Pancreas (tissue), 10 donors: ENCODE measurements around the gene ZNRD2. TPM values are rescaled to one million over a fixed set of nuclear protein-coding genes. Genes with fewer than 3 reads are reported as not detected.
A peak's percentile ranks its signal among the peaks of the same experiment; 100 is the strongest.

Source experiments
- ATAC-seq, 4 donors: fragments of 200-7000 bp; cut with Tn5 transposase; one replicate each; pipeline versions ENCODE4 v1.8.0 to v1.9.1; 2020; ENCODE audit warnings: mild to moderate bottlenecking in 4 of 4, moderate library complexity in 4 of 4
- DNase-seq, 6 donors: peaks; one replicate each; pipeline ENCODE4 v3.0.0-alpha.2; 2020
- FAIRE-seq: peaks from 2 replicates; lab custom pipeline; 2012; peaks lifted over from hg19 to GRCh38; lab: Jason Lieb, UNC
- H3K27ac ChIP-seq, 4 donors: fragments of 200-600 bp; sonication (generic); 1 replicate in 3 of 4; 2 replicates in 1 of 4; pipeline versions ENCODE4 v1.5.0 to v1.8.0; 2020
- H3K27me3 ChIP-seq, 4 donors: fragments of 200-600 bp; one replicate each; pipeline ENCODE4 v1.8.0; 2021
- H3K36me3 ChIP-seq, 3 donors: fragments of 200-600 bp; sonication (generic) in 1 of 3; one replicate each; pipeline versions ENCODE4 v1.5.0 to v1.8.0; 2020 to 2021
- H3K4me1 ChIP-seq, 3 donors: fragments of 200-600 bp; one replicate each; pipeline ENCODE4 v1.8.0; 2021
- H3K4me3 ChIP-seq, 4 donors: fragments of 200-600 bp; sonication (generic) in 2 of 4; one replicate each; pipeline versions ENCODE4 v1.5.0 to v1.8.0; 2020 to 2021
- H3K9me3 ChIP-seq, 4 donors: fragments of 200-600 bp; one replicate each; pipeline ENCODE4 v1.8.0; 2021
- WGBS, 2 donors: extraction: QIAGEN DNeasy Blood & Tissue Kit; methylation state at CpG; one replicate each; pipeline ENCODE4 v1.1.7; 2013; 5-methylcytosine and 5-hydroxymethylcytosine counted together
- intact Hi-C, 3 donors: fragments of 100-400 bp; cut with DNase I; formaldehyde crosslinking; loops; one replicate each; pipeline versions ENCODE4 v1.11.1 to v1.14.2; 2022
- polyA plus RNA-seq, 2 donors: library from polyadenylated mRNA; stranded (reverse); fragments of 200-250 nt; gene quantifications; one replicate each; pipeline ENCODE4 v1.2.3, GENCODE V29; 2013
- total RNA-seq, 6 donors: library from RNA; stranded (reverse); fragmentation: NEBNext Ultra II Directional in 4 of 6; extraction: Animal tissue kit (Norgen Biotek cat#: 25700) in 4 of 6; gene quantifications; one replicate each; pipeline versions ENCODE4 v1.2.1 to v1.2.4, GENCODE V29; 2021 to 2023
- TF ChIP-seq, protein P1 (sequence below), 4 donors: fragments of 200-600 bp; sonication (generic) in 3 of 4; IDR thresholded peaks; one replicate each; pipeline versions ENCODE4 v1.5.0 to v1.8.0; 2021; ENCODE audit warnings: antibody characterized with exemption in 4 of 4
- donor health status: healthy with polysubstance abuse.
- donor health status: DM: no; HTN: no; CAD: no; lungs with moderate emphysema.
- donor health status: DM: no; HTN: no; CAD: no.
- donor health status: control.
- donor health status: control.
- donor health status: Bipolar disorder and iron deficiency.
- donor health status: DM: yes; HTN: yes; CAD: no.
- donor health status: DM: no; HTN: no; CAD: no.
- donor health status: DM: no; HTN: no; CAD: no.
- donor health status: DM: yes; HTN: yes; CAD: no.

Gene ZNRD2
- total and polyA plus RNA-seq, 8 donors = 17.8 to 34.8 (median 22.6) TPM

DNA sequence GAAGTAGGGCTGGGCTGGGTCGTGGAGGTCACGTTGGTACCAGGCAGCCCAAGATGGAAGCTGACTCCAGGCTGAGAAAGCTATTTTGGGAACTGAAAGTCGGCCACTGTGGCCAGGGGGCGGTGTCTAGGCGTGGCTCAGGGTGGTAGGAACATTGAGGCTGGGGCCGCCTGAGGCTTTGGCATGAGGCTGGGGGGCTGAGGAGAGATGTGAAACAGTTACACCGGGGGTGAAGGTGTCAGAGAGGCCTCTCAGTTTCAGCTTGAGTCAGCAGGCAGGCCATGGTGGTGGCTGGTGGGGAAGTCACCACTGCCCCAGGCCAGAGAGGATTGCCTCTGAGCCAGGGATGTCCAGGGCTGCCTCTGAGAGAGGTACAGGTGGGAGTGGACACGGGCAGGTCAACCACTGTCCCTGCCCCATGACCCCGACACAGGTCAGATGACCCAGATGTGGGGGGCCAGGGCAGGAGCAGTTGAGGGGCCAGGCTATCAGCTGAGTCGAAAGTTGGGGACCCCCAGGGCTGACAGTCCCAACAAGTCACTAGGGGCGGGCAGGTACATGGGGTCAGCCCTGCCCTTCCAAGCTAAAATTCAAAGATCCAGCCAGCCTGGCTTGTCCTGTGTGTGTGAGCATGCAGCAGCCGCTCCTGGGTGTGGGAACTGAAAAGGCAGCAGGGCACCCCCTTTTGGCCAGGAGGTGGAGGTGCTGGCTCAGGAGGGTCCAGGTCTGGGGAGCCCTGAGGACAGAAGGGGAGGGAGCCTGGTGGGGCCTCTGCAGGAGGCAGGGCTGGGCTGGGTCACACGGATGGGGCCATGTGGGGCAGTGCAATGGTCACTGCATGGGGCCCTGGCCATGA lies 18.1 kb downstream of the ZNRD2 start:
- DNase-seq = peak in 4 of 6 donors; percentile 64 to 82 (median 70)
- Histone ChIP-seq H3K36me3 (no peaks in the 10 kb centered on the region), H3K9me3 (no peaks in the 10 kb centered on the region), H3K27ac (no peak overlapping the region), H3K4me1 (no peaks in the 10 kb centered on the region), H3K4me3 (no peak overlapping the region), H3K27me3 (no peaks in the 10 kb centered on the region)
- no peak for FAIRE-seq
- peak; percentile 35 to 74 (median 69) for ATAC-seq
- 51 to 63% methylated on average over 13 of the region's 13 CpGs for WGBS, 2 donors
- intact Hi-C loops = loop anchor here in 1 of 3 donors (10.0 kb wide), 1 partner anchor 54 kb away; no protein-coding TSS in a partner anchor
- TF ChIP-seq, protein P1, sequence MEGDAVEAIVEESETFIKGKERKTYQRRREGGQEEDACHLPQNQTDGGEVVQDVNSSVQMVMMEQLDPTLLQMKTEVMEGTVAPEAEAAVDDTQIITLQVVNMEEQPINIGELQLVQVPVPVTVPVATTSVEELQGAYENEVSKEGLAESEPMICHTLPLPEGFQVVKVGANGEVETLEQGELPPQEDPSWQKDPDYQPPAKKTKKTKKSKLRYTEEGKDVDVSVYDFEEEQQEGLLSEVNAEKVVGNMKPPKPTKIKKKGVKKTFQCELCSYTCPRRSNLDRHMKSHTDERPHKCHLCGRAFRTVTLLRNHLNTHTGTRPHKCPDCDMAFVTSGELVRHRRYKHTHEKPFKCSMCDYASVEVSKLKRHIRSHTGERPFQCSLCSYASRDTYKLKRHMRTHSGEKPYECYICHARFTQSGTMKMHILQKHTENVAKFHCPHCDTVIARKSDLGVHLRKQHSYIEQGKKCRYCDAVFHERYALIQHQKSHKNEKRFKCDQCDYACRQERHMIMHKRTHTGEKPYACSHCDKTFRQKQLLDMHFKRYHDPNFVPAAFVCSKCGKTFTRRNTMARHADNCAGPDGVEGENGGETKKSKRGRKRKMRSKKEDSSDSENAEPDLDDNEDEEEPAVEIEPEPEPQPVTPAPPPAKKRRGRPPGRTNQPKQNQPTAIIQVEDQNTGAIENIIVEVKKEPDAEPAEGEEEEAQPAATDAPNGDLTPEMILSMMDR (IDR thresholded peaks at IDR 0.05) = peak in 3 of 4 donors; percentile 14 to 50 (median 50)

DNA sequence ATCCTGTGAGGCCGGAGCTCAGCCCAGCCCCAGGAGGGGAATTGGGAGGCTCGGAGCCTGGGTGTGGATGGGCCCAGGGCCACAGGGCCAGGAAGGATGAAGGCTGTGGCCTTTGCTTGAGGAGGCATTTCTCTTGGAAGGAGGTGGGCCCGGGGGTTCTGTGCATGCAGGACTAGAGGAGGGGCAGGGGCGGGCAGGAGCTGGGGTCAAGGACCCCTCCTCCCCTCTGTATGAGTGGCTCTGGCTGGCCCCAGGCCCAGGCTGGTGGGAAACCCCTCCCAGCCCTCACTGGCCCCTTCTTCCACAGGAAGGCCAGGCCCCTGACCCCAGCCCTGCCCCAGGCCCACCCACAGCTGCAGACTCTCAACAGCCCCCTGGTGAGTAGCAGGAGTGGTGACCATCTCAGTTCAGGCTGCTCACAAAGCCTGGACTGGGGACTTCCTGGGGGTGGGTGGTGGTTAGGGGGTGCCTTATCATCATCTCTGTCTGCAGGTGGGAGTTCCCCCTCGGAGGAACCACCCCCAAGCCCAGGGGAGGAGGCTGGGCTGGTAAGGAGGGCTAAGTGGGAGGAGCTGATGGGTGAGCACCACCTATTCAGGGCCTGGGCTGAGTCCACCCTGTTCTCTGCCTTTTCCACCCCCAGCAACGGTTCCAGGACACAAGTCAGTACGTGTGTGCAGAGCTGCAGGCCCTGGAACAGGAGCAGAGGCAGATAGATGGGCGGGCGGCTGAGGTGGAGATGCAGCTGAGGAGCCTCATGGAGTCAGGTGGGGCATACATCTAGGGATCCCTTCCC lies 19.4 kb downstream of the ZNRD2 start:
- Histone ChIP-seq H3K27me3 (no peaks in the 10 kb centered on the region), H3K36me3 (no peaks in the 10 kb centered on the region), H3K27ac (no peak overlapping the region), H3K9me3 (no peaks in the 10 kb centered on the region), H3K4me1 (no peaks in the 10 kb centered on the region), H3K4me3 (no peak overlapping the region)
- ATAC-seq (no peak), DNase-seq (peak in 2 of 6 donors; percentile 34 to 73), FAIRE-seq (no peak)
- intact Hi-C loops = loop anchor here in 1 of 3 donors (10.0 kb wide), 1 partner anchor 55 kb away; no protein-coding TSS in a partner anchor
- 84 to 85% methylated on average over 9 of the region's 9 CpGs for WGBS, 2 donors
- TF ChIP-seq, protein P1 (IDR thresholded peaks at IDR 0.05) = no peak

DNA sequence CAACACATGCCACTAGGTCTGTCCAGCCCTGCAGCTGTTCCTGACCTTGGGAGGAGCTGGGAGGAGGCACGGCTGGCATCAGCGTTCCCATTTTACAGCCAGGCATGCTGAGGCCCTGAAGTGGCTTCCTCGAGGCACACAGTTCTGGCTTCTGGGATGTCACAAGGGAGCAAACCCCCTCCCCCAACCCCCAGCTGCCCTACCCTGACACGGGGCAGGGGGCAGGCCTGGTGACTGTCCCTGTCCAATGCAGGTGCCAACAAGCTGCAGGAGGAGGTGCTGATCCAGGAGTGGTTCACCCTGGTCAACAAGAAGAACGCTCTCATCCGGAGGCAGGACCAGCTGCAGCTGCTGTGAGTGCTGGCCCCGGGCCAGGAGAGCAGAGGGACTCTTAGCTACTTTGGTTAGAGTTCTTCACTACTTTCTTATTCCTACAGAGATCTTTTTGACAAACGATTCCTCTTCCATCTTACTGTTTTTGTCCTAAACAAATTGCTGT lies 20.0 kb downstream of the ZNRD2 start:
- H3K4me1 ChIP-seq = no peaks in the 10 kb centered on the region

DNA sequence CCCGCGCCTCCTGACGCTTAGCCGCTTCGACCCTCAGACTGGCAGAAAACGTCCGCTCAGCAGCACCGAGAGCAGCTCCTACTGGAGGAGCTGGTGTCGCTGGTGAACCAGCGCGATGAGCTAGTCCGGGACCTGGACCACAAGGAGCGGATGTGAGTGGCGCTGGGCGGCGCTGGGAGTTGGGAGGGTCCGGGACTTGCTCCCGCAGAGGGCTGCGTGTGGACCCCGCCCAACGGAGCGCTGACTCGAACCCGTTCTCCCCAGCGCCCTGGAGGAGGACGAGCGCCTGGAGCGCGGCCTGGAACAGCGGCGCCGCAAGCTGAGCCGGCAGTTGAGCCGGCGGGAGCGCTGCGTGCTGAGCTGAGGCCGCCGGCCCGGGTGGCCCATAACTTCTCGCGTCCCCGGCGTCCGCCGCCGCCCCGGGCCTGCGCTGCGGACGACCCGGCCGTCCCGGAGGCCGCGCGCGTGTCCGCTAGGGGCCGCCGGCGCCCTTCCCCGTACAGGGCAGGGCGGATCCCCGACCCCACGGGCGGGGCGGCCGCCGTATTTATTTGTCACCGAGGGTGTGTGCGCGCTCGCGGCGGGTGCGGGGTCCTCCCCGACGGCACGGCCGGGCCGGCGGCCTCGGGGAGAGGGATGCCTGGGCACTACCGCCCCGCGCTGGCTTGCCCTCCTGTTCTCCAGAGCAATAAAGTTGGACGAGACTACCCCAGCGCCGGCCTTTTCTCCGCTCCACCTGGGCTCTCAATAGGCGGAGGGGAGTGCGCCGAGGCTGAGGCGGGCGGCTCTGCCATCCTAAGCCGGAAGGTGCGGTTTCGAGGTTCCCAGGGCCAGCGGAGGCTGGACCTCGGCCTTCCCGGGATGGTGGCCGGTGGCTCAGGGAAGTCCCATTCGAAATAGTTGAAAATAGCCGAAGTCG lies 21.9 kb downstream of the ZNRD2 start:
- H3K27ac ChIP-seq = peak overlapping the region in 1 of 4 donors; percentile 33
- no peaks in the 10 kb centered on the region for H3K4me1 ChIP-seq
- H3K36me3 ChIP-seq = no peaks in the 10 kb centered on the region
- H3K27me3 ChIP-seq = no peaks in the 10 kb centered on the region
- H3K9me3 ChIP-seq = no peaks in the 10 kb centered on the region
- DNase-seq (peak in 4 of 6 donors; percentile 44 to 81 (median 70)), FAIRE-seq (no peak), ATAC-seq (peak; percentile 36 to 76 (median 72))
- WGBS, 2 donors = 18 to 20% methylated on average over 84 to 106 of the region's 106 CpGs
- intact Hi-C loops = no loop called here
- TF ChIP-seq, protein P1 (IDR thresholded peaks at IDR 0.05) = peak in 2 of 4 donors; percentile 8 to 17
- peak overlapping the region in 2 of 4 donors; percentile 31 to 36 for H3K4me3 ChIP-seq

More for the DNA sequence above, 20.0 kb downstream of the ZNRD2 start:
- Histone ChIP-seq H3K9me3 (no peaks in the 10 kb centered on the region), H3K36me3 (no peaks in the 10 kb centered on the region), H3K27ac (no peak overlapping the region), H3K27me3 (no peaks in the 10 kb centered on the region), H3K4me3 (no peak overlapping the region)
- WGBS, 2 donors = 45 to 57% methylated on average over 8 of the region's 8 CpGs
- TF ChIP-seq, protein P1 (IDR thresholded peaks at IDR 0.05) = no peak
- peak in 2 of 6 donors; percentile 41 to 62 for DNase-seq
- no peak for ATAC-seq
- intact Hi-C loops = no loop called here
- FAIRE-seq = no peak
